IMR-90 (cell line): ENCODE measurements around the gene PLAAT4. TPM values are rescaled to one million over a fixed set of nuclear protein-coding genes. Genes with fewer than 3 reads are reported as not detected.

Experiments used
- ATAC-seq: fragments of 200-7000 bp; cut with Tn5 transposase; 2 replicates; pipeline ENCODE4 v1.9.1; 2020; ENCODE audit warnings: low read depth, mild to moderate bottlenecking, moderate library complexity
- BruUV-seq: library from RNA; stranded (reverse); fragments of 400-500 nt; replicated peaks from 2 replicates; lab custom pipeline; 2021; lab: Mats Ljungman, UMichigan
- CTCF ChIA-PET: fragments of 300-600 bp; formaldehyde crosslinking; extraction: SDS; loops from one replicate; lab custom pipeline; 2021; ENCODE audit warnings: antibody characterized with exemption; lab: Yijun Ruan, JAX
- POLR2A ChIA-PET: fragments of 300-600 bp; sonication (Branson Sonifier 250); formaldehyde crosslinking; loops from one replicate; lab custom pipeline; 2022; ENCODE audit warnings: antibody characterized with exemption; ENCODE audit not compliant: unreplicated experiment; lab: Charles Lee
- DNase-seq: peaks from one replicate; pipeline ENCODE4 v3.0.0; 2013
- H2AFZ ChIP-seq: replicated peaks from 2 replicates; pipeline ENCODE3; 2013; ENCODE audit warnings: low read length, mild to moderate bottlenecking; ENCODE audit not compliant: poor library complexity
- H2AK5ac ChIP-seq: 2 replicates; pipeline ENCODE4 v1.6.1; 2013; ENCODE audit warnings: low read depth, low read length, inconsistent platforms
- H2AK9ac ChIP-seq: replicated peaks from 2 replicates; pipeline ENCODE3; 2013; ENCODE audit warnings: mild to moderate bottlenecking, low read depth, low read length, moderate library complexity; ENCODE audit not compliant: poor library complexity
- H2BK120ac ChIP-seq: 2 replicates; pipeline ENCODE4 v1.6.1; 2013; ENCODE audit warnings: low read depth, low read length, inconsistent platforms
- H2BK15ac ChIP-seq: 3 replicates; pipeline ENCODE4 v1.6.1; 2013; ENCODE audit warnings: low read depth, low read length, inconsistent platforms
- H2BK20ac ChIP-seq: 2 replicates; pipeline ENCODE4 v1.6.1; 2013; ENCODE audit warnings: low read depth, mild to moderate bottlenecking, inconsistent platforms, low read length, moderate library complexity
- H2BK5ac ChIP-seq: 2 replicates; pipeline ENCODE4 v1.6.1; 2013; ENCODE audit warnings: mild to moderate bottlenecking, low read depth, low read length, inconsistent platforms; ENCODE audit not compliant: poor library complexity, severe bottlenecking
- H3K14ac ChIP-seq: replicated peaks from 2 replicates; pipeline ENCODE4 v1.6.1; 2013; ENCODE audit warnings: low read depth, low read length, inconsistent platforms
- H3K18ac ChIP-seq: 2 replicates; pipeline ENCODE4 v1.6.1; 2013; ENCODE audit warnings: low read depth, low read length, control low read depth
- H3K23ac ChIP-seq: 2 replicates; pipeline ENCODE4 v1.6.1; 2013; ENCODE audit warnings: low read depth, low read length, inconsistent platforms
- H3K27ac ChIP-seq: 2 replicates; pipeline ENCODE4 v1.5.1; 2013; ENCODE audit warnings: mild to moderate bottlenecking, control low read depth, low read length; ENCODE audit not compliant: insufficient read depth
- H3K27me3 ChIP-seq: 2 replicates; pipeline ENCODE4 v1.6.1; 2013; ENCODE audit warnings: low read length; ENCODE audit not compliant: control insufficient read depth, insufficient read depth
- H3K36me3 ChIP-seq: 2 replicates; pipeline ENCODE4 v1.6.1; 2013; ENCODE audit warnings: low read length, mixed read lengths; ENCODE audit not compliant: control insufficient read depth, insufficient read depth
- H3K4ac ChIP-seq: 2 replicates; pipeline ENCODE4 v1.6.1; 2013; ENCODE audit warnings: low read depth, low read length, inconsistent platforms
- H3K4me1 ChIP-seq: 2 replicates; pipeline ENCODE4 v1.6.1; 2013; ENCODE audit warnings: low read length, mixed read lengths; ENCODE audit not compliant: control insufficient read depth, insufficient read depth
- H3K4me2 ChIP-seq: 2 replicates; pipeline ENCODE4 v1.6.1; 2013; ENCODE audit warnings: low read depth, mild to moderate bottlenecking, control low read depth, low read length, moderate library complexity
- H3K4me3 ChIP-seq: 2 replicates; pipeline ENCODE4 v1.5.1; 2013; ENCODE audit warnings: low read depth, mild to moderate bottlenecking, control low read depth, low read length, moderate library complexity; ENCODE audit not compliant: insufficient read depth
- H3K56ac ChIP-seq: 2 replicates; pipeline ENCODE4 v1.6.1; 2013; ENCODE audit warnings: low read length, inconsistent platforms; ENCODE audit not compliant: insufficient read depth; ENCODE audit errors: extremely low read depth
- H3K79me1 ChIP-seq, 2 experiments: 2 replicates each; pipeline ENCODE4 v1.6.1; 2013; ENCODE audit warnings: low read length in 2 of 2, inconsistent platforms in 1 of 2, low read depth in 1 of 2
- H3K9ac ChIP-seq: 2 replicates; pipeline ENCODE4 v1.6.1; 2013; ENCODE audit warnings: low read depth, low read length, control low read depth
- H3K9me1 ChIP-seq: 2 replicates; pipeline ENCODE4 v1.6.1; 2013; ENCODE audit warnings: low read length, inconsistent platforms; ENCODE audit not compliant: insufficient read depth
- H3K9me3 ChIP-seq: 2 replicates; pipeline ENCODE4 v1.6.1; 2013; ENCODE audit warnings: low read length; ENCODE audit not compliant: control insufficient read depth, insufficient read depth
- H4K20me1 ChIP-seq: 2 replicates; pipeline ENCODE4 v1.6.1; 2013; ENCODE audit warnings: low read length, inconsistent platforms; ENCODE audit not compliant: insufficient read depth
- H4K5ac ChIP-seq: 2 replicates; pipeline ENCODE4 v1.6.1; 2013; ENCODE audit warnings: mild to moderate bottlenecking, low read depth, low read length, control low read depth
- H4K8ac ChIP-seq, 2 experiments: 2 replicates each; pipeline ENCODE4 v1.6.1; 2013; ENCODE audit warnings: low read depth in 2 of 2, low read length in 2 of 2, control low read depth in 1 of 2, inconsistent platforms in 1 of 2
- H4K91ac ChIP-seq: 2 replicates; pipeline ENCODE4 v1.6.1; 2013; ENCODE audit warnings: low read depth, low read length, inconsistent platforms; ENCODE audit not compliant: insufficient read depth
- MXI1 ChIP-seq: IDR thresholded peaks from 2 replicates; pipeline ENCODE4 v1.6.1; 2012; ENCODE audit warnings: low read depth, mild to moderate bottlenecking, low read length, moderate library complexity, borderline replicate concordance
- RCOR1 ChIP-seq: IDR thresholded peaks from 2 replicates; pipeline ENCODE4 v1.6.1; 2012; ENCODE audit warnings: mild to moderate bottlenecking, low read length, improper control_type of control experiment; ENCODE audit not compliant: insufficient replicate concordance
- SMC3 ChIP-seq: fragments of 150-350 bp; IDR thresholded peaks from 2 replicates; pipeline ENCODE4 v1.6.1; 2016; ENCODE audit warnings: low read depth, mild to moderate bottlenecking, antibody characterized with exemption, low read length, moderate library complexity
- WGBS, 2 experiments: methylation state at CpG; one replicate each; pipeline versions ENCODE4 v1.1.5 to v1.1.7; 2013; ENCODE audit warnings: missing lambda C conversion rate in 2 of 2; ENCODE audit not compliant: insufficient read length in 1 of 2; ENCODE audit errors: extremely low coverage in 2 of 2; 5-methylcytosine and 5-hydroxymethylcytosine counted together
- dilution Hi-C: fragments of 300-500 bp; cut with HindIII; formaldehyde crosslinking; loops from one replicate; pipeline ENCODE4 v1.14.3; 2018; ENCODE audit warnings: low sequenced_read_pairs; ENCODE audit not compliant: unreplicated experiment
- in situ Hi-C: fragments of 300-500 bp; cut with MboI; formaldehyde crosslinking; loops from 3 replicates; pipeline ENCODE4 v1.14.3; 2019; ENCODE audit warnings: low sequenced_read_pairs, inconsistent platforms, mixed read lengths
- intact Hi-C: fragments of 100-400 bp; cut with micrococcal nuclease; formaldehyde crosslinking; loops from 2 replicates; pipeline ENCODE4 v1.10.0; 2022
- polyA plus RNA-seq, 3 experiments: library from polyadenylated mRNA; depleted of rRNA; stranded (reverse); fragments of >200 nt; gene quantifications; 2 replicates each; pipeline ENCODE4 v1.2.3, GENCODE V29; 2012; ENCODE audit warnings: low replicate concordance in 1 of 3
- total RNA-seq: library from RNA; depleted of rRNA; stranded (reverse); fragments of >200 nt; gene quantifications from 2 replicates; pipeline ENCODE4 v1.2.3, GENCODE V29; 2012

Gene PLAAT4
- total and polyA plus RNA-seq, 2 of the 4 experiments (the other 2 are of a cell fraction) = 0.17 to 0.18 TPM

- Histone ChIP-seq H2AK9ac (no peak overlapping the region), H3K4ac (no peak overlapping the region), H4K8ac (no peak overlapping the region), H3K9me1 (no peaks in the 10 kb centered on the region), H2BK5ac (no peak overlapping the region), H2AFZ (no peak overlapping the region), H3K18ac (no peak overlapping the region), H2BK120ac (no peak overlapping the region), H3K56ac (no peak overlapping the region), H2BK20ac (no peak overlapping the region), H4K91ac (no peak overlapping the region), H3K36me3 (no peaks in the 10 kb centered on the region), H3K23ac (no peak overlapping the region), H3K4me1 (no peaks in the 10 kb centered on the region), H3K27ac (no peak overlapping the region), H3K79me1 (no peaks in the 10 kb centered on the region), H3K9ac (no peak overlapping the region), H3K14ac (no peak overlapping the region), H4K5ac (no peak overlapping the region), H2BK15ac (no peak overlapping the region), H3K4me2 (no peak overlapping the region), H3K4me3 (no peak overlapping the region), H3K9me3 (no peaks in the 10 kb centered on the region), H3K27me3 (peaks cover 25% of the 10 kb centered on the region), H2AK5ac (no peak overlapping the region), H4K20me1 (no peaks in the 10 kb centered on the region)
- dilution Hi-C loops (no loop called here), in situ Hi-C loops (no loop called here), intact Hi-C loops (no loop called here)
- ATAC-seq (no peak), DNase-seq (no peak)
- ChIA-PET CTCF (interaction anchor here (0.7 kb wide), 1 partner anchor 19 kb away, joined by 3 read pairs; no protein-coding TSS in a partner anchor), POLR2A (no interaction called here)
- BruUV-seq = no TSS peak
- TF ChIP-seq SMC3 (no peak), MXI1 (no peak), RCOR1 (no peak)
- no CpG with 5 or more reads among the region's 8 CpGs for WGBS, 2 experiments
Measured at GRCh38 chr11:63553759-63554158, 17.2 kb downstream of the PLAAT4 start.
